DOHH2 (cell line): ENCODE measurements around the gene RGS3.

ENCODE experiments used
- H3F3A ChIP-seq: fragments of 200-600 bp; sonication (generic), shearing (Covaris generic); 2 replicates; pipeline ENCODE4 v1.6.0; 2016; ENCODE audit warnings: antibody characterized with exemption, mild to moderate bottlenecking; ENCODE audit not compliant: control insufficient read depth, insufficient read depth
- H3K27ac ChIP-seq: fragments of 200-600 bp; sonication (generic); 2 replicates; pipeline ENCODE4 v1.5.1; 2014; ENCODE audit warnings: low read depth, mild to moderate bottlenecking, low read length, moderate library complexity
- H3K27me3 ChIP-seq: fragments of 200-600 bp; sonication (generic); 2 replicates; pipeline ENCODE4 v1.6.1; 2014; ENCODE audit warnings: mild to moderate bottlenecking, low read length, mixed read lengths; ENCODE audit not compliant: control insufficient read depth
- H3K36me3 ChIP-seq: fragments of 200-600 bp; sonication (generic); 2 replicates; pipeline ENCODE4 v1.6.1; 2014; ENCODE audit warnings: mild to moderate bottlenecking, low read length, moderate library complexity, mixed read lengths; ENCODE audit not compliant: control insufficient read depth
- H3K4me1 ChIP-seq: fragments of 200-600 bp; sonication (generic); 2 replicates; pipeline ENCODE4 v1.6.1; 2014; ENCODE audit warnings: mild to moderate bottlenecking, low read length, mixed read lengths; ENCODE audit not compliant: control insufficient read depth
- H3K4me2 ChIP-seq: fragments of 200-600 bp; sonication (generic); 2 replicates; pipeline ENCODE4 v1.6.0; 2014; ENCODE audit warnings: mild to moderate bottlenecking, low read length, moderate library complexity
- H3K4me3 ChIP-seq: fragments of 200-600 bp; sonication (generic); 2 replicates; pipeline ENCODE4 v1.5.1; 2014; ENCODE audit warnings: mild to moderate bottlenecking, low read length, mixed read lengths
- H3K79me2 ChIP-seq: fragments of 200-600 bp; sonication (generic); 2 replicates; pipeline ENCODE4 v1.6.1; 2014; ENCODE audit warnings: mild to moderate bottlenecking, low read length, mixed read lengths; ENCODE audit not compliant: control insufficient read depth
- H3K9me2 ChIP-seq: fragments of 200-600 bp; sonication (generic); replicated peaks from 2 replicates; pipeline ENCODE4 v1.6.1; 2014; ENCODE audit warnings: mild to moderate bottlenecking, low read length, mixed read lengths; ENCODE audit not compliant: control insufficient read depth
- H3K9me3 ChIP-seq: fragments of 200-600 bp; sonication (generic); 2 replicates; pipeline ENCODE4 v1.6.1; 2014; ENCODE audit warnings: antibody characterized with exemption, low read length, mixed read lengths; ENCODE audit not compliant: control insufficient read depth, insufficient read depth
- H4K20me1 ChIP-seq: fragments of 200-600 bp; sonication (generic); 2 replicates; pipeline ENCODE4 v1.6.0; 2014; ENCODE audit warnings: low read depth, mild to moderate bottlenecking, antibody characterized with exemption, low read length, moderate library complexity; ENCODE audit not compliant: control insufficient read depth, insufficient read depth
- EZH2phosphoT487 ChIP-seq: fragments of 200-600 bp; sonication (generic); IDR thresholded peaks from 2 replicates; pipeline ENCODE4 v1.6.1; 2017; ENCODE audit warnings: borderline replicate concordance, mild to moderate bottlenecking, antibody characterized with exemption, low read length, moderate library complexity, mixed read lengths
- TF ChIP-seq, protein P1 (sequence below): fragments of 200-600 bp; sonication (generic); IDR thresholded peaks from one replicate; pipeline ENCODE4 v1.5.1; 2014; ENCODE audit warnings: antibody characterized with exemption, mild to moderate bottlenecking, low read depth, low read length; ENCODE audit not compliant: poor library complexity, severe bottlenecking

RGS3 gene

DNA sequence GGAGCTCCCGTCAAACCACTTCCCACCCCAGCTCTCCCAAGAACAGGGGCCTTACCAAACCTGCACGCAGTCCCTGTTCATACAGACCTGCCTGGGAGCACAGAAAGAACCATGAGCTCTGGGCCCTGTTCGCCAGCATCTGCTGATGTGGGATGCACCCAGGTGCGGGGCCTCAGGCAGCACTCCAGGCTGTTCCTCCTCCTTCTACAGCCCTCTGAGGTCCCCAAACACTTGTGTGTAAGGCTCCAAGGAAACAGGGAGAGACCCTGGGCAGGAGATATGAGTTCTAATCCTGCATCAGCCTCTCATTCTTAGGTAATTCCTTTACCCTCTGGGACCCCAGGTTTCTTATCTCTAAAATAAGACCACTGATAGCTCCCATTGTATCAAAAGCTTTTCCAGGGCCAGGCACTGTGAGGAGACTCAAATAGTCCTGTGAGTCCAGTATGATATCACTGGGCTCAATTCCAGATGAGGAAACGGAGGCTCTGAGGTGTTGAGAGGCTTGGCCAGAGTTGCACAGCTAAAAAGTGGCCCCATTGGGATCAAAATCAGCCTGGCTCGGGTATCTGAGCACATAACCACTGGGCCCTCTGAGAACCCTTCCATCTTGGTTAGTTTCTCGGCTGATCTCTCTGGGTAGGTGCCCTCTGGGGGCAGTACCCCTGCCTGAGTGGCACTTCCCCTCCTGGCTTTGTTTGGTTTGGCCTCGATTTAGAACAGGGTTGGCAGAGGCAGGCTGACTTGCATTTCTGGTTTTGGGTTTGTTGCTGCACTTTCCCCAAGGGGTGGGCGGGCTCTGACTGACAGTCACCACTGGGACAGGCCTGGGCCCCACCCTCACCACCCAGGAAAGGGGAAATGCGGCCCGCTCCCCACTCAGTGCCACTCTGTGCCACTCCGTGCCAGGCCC, 116.8 kb downstream of the RGS3 start:
- no peaks in the 10 kb centered on the region for H3K9me2 ChIP-seq
- peaks cover 6% of the 10 kb centered on the region for H3F3A ChIP-seq
- H3K36me3 ChIP-seq = 0 out of 2 replicates have a peak, but pooled peaks cover 5% of the 10 kb centered on the region
- no peaks in the 10 kb centered on the region for H3K27me3 ChIP-seq
- peaks cover 78% of the 10 kb centered on the region for H3K4me1 ChIP-seq
- no peaks in the 10 kb centered on the region for H3K9me3 ChIP-seq
- no peaks in the 10 kb centered on the region for H3K79me2 ChIP-seq
- peak overlapping the region; percentile 91 for H3K4me2 ChIP-seq
- TF ChIP-seq EZH2phosphoT487 = no peak
- TF ChIP-seq, protein P1, sequence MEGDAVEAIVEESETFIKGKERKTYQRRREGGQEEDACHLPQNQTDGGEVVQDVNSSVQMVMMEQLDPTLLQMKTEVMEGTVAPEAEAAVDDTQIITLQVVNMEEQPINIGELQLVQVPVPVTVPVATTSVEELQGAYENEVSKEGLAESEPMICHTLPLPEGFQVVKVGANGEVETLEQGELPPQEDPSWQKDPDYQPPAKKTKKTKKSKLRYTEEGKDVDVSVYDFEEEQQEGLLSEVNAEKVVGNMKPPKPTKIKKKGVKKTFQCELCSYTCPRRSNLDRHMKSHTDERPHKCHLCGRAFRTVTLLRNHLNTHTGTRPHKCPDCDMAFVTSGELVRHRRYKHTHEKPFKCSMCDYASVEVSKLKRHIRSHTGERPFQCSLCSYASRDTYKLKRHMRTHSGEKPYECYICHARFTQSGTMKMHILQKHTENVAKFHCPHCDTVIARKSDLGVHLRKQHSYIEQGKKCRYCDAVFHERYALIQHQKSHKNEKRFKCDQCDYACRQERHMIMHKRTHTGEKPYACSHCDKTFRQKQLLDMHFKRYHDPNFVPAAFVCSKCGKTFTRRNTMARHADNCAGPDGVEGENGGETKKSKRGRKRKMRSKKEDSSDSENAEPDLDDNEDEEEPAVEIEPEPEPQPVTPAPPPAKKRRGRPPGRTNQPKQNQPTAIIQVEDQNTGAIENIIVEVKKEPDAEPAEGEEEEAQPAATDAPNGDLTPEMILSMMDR = no peak
- H4K20me1 ChIP-seq = no peaks in the 10 kb centered on the region
- peak overlapping the region; percentile 66 for H3K4me3 ChIP-seq
- H3K27ac ChIP-seq = peak overlapping the region; percentile 88

DNA sequence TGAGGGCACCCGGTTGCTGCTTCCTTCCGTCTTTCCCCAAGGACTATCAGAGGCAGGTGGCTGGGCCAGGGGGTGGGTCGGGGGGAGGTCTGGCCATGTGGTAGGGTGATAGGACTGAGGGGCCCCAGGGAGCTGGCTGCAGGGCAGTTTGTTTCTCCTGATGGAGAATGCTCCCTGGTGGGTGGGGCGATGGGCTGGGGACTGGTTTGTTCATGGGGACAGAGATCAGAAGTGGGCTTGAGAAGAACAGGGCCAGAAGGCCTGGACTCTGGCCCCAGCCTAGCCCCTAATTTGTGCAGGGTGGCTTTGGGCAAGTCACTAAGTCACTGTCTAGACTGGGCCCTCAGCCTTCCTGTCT, 117.4 kb downstream of the RGS3 start:
- H3K4me2 ChIP-seq = peak overlapping the region; percentile 91
- 0 out of 2 replicates have a peak, but pooled peaks cover 5% of the 10 kb centered on the region for H3K36me3 ChIP-seq
- H4K20me1 ChIP-seq = no peaks in the 10 kb centered on the region
- peak overlapping the region; percentile 43 for H3K27ac ChIP-seq
- TF ChIP-seq, protein P1 = no peak
- TF ChIP-seq EZH2phosphoT487 = no peak
- H3K9me3 ChIP-seq = no peaks in the 10 kb centered on the region
- H3K27me3 ChIP-seq = no peaks in the 10 kb centered on the region
- H3F3A ChIP-seq = peaks cover 6% of the 10 kb centered on the region
- H3K4me1 ChIP-seq = peaks cover 72% of the 10 kb centered on the region
- no peaks in the 10 kb centered on the region for H3K79me2 ChIP-seq
- peak overlapping the region; percentile 51 for H3K4me3 ChIP-seq
- no peaks in the 10 kb centered on the region for H3K9me2 ChIP-seq

DNA sequence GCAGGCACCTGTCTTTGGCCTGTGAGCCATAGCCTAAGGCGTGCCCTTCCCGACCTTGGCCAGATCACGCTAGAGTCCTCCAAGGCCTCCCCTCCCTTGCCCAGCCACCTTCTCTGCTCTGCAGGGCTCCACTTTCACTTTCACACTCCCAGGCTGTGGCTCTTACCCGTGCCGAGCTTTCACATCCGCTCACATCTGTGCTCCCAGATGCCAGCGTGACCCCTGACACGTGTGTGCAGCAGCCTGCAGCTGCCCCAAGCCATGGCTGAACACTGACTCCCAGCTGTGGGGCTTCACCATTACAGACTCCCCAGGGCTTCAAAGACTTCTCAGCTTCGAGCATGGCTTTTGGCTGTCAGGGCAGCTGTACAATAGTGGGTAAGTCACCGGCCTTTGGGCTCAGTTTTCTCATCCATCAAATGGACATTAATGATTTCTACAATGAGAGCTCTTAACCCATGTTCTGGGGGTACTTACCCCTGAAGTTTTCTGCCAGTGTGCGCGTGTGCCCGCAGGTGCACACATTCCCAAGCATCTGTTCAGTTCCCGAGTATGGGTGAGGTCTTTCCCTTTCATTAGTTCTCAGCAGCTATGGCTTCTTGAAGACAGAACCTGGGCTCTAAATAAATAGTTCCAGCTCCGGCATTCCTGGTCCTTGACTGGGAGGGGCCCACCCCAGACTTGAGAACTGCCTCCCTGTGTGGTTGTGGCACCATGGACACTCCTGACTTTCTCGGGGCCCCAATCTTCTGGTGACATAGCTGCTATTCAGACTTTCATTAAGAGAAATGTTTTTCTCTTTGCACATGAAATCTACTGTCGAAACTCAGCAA, 118.6 kb downstream of the RGS3 start:
- Histone ChIP-seq H3K4me3 (peak overlapping the region; percentile 51), H3K4me1 (peaks cover 61% of the 10 kb centered on the region)

More for the DNA sequence above, 118.6 kb downstream of the RGS3 start:
- Histone ChIP-seq H3K79me2 (no peaks in the 10 kb centered on the region), H4K20me1 (no peaks in the 10 kb centered on the region), H3K36me3 (0 out of 2 replicates have a peak, but pooled peaks cover 5% of the 10 kb centered on the region), H3K4me2 (peak overlapping the region; percentile 91), H3K9me3 (no peaks in the 10 kb centered on the region), H3K9me2 (no peaks in the 10 kb centered on the region), H3K27ac (peak overlapping the region; percentile 43), H3K27me3 (no peaks in the 10 kb centered on the region), H3F3A (peaks cover 6% of the 10 kb centered on the region)
- TF ChIP-seq EZH2phosphoT487 = no peak
- TF ChIP-seq, protein P1 = peak; percentile 45
